ENCODE data around the gene EPS15.

EPS15 gene

GRCh38 chr1:51422367-51423072, 96.5 kb downstream of the EPS15 start:
- in situ Hi-C loops (cut with HindIII; ENCODE audit: low sequenced_read_pairs): no loop called here
- TF ChIP-seq CTCF (IDR thresholded peaks at IDR 0.05; ENCODE audit: low read depth, low read length, missing control alignments): no peak
- DNase-seq (ENCODE audit: low read depth): no peak
- H3K4me3 ChIP-seq (ENCODE audit: low read depth, low read length): no peak overlapping the region

DNA sequence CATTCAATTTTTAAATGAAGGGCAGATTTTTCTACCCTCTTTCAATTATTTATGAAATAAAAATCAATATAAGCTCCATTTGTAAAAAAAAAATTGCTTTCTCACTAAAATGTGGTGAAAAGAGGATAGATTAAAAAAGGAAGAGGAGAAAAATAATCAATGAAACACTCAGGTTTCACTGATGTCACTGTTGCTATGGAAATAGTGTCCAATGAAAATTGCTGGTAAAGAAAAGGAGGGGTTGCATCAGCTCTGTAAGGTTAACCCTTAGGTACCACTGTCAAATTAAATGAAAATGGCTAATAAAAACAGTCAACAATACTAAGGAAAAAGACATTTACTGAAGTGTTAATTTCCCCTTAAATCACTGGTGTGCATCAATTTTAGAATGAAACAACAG, 97.1 kb downstream of the EPS15 start:
- no peak overlapping the region for H3K4me3 ChIP-seq (ENCODE audit: low read depth, low read length)
- no peak for TF ChIP-seq CTCF (IDR thresholded peaks at IDR 0.05; ENCODE audit: low read depth, low read length, missing control alignments)
- DNase-seq (ENCODE audit: low read depth): peak; percentile 31
- in situ Hi-C loops (cut with HindIII; ENCODE audit: low sequenced_read_pairs): no loop called here

GRCh38 chr1:51420867-51421627, 98.0 kb downstream of the EPS15 start:
- TF ChIP-seq CTCF (IDR thresholded peaks at IDR 0.05; ENCODE audit: low read depth, low read length, missing control alignments): no peak
- H3K4me3 ChIP-seq (ENCODE audit: low read depth, low read length): no peak overlapping the region
- in situ Hi-C loops (cut with HindIII; ENCODE audit: low sequenced_read_pairs): no loop called here
- no peak for DNase-seq (ENCODE audit: low read depth)

- in situ Hi-C loops (cut with HindIII; ENCODE audit: low sequenced_read_pairs): no loop called here
- no peak for DNase-seq (ENCODE audit: low read depth)
- TF ChIP-seq CTCF (IDR thresholded peaks at IDR 0.05; ENCODE audit: low read depth, low read length, missing control alignments): no peak
- no peak overlapping the region for H3K4me3 ChIP-seq (ENCODE audit: low read depth, low read length)
Measured at GRCh38 chr1:51418384-51418959, 100.6 kb downstream of the EPS15 start.

- peak; percentile 2 for DNase-seq (ENCODE audit: low read depth)
- in situ Hi-C loops (cut with HindIII; ENCODE audit: low sequenced_read_pairs): no loop called here
Measured at GRCh38 chr1:51417496-51418383, 101.3 kb downstream of the EPS15 start.

More at GRCh38 chr1:51417496-51418383, 101.3 kb downstream of the EPS15 start:
- H3K4me3 ChIP-seq (ENCODE audit: low read depth, low read length): no peak overlapping the region
- TF ChIP-seq CTCF (IDR thresholded peaks at IDR 0.05; ENCODE audit: low read depth, low read length, missing control alignments): no peak
